ENCODE data around the gene COL5A1.

Gene COL5A1

DNA sequence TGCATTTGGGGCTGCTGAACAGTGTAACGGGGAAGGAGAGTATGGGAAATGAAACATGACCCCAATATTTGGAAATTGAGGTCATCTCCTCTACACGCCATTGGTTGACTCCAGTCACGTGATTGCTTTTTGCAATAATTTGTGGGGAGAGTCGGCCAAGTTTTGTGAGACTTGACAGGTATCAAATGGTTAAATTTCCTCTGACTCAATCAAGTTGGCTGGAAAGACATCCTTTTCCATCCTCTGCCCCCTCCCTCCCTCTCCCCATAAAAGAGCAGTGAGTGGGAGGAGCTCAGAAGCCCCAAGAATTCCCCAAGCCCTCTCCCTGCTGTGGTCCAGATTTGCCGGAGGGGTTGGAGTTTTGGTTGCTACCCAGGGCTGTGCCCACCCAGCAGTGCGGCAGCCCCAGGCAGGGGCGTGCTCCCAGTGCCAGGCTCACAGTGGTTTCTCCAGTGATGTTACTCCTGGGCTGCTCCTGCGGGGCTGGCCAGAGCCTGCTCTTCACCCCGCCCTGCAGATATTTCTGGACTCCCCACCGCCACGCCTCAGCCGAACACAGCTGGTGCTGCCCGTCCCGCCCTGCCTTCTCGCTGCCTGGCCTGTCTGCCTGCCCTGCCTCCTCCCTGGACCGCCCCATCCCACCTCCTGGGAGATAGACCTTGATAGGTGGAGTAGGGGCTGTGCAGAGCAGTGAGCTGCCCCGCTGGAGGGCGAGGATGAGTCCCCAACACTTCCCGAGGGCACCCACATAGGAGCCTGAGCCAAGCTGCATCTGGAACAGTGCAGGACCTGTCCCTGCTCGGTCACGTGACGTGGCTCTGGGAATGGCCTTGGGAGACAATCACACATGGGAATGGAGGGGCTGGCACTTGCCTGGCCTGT lies 3.4 kb downstream of the COL5A1 start:
- Histone ChIP-seq H3K27ac (no peak overlapping the region), H3K27me3 (peaks cover 40% of the 10 kb centered on the region), H3K4me3 (ENCODE audit: low read depth in 1 of 2, low read length in 1 of 2) (no peak overlapping the region), H3K4me1 (ENCODE audit: control insufficient read depth in 1 of 2, insufficient read depth in 1 of 2, low read depth in 1 of 2, low read length in 1 of 2) (no peaks in the 10 kb centered on the region), H3K36me3 (no peaks in the 10 kb centered on the region), H3K9me3 (no peaks in the 10 kb centered on the region)
- TF ChIP-seq, protein P1, sequence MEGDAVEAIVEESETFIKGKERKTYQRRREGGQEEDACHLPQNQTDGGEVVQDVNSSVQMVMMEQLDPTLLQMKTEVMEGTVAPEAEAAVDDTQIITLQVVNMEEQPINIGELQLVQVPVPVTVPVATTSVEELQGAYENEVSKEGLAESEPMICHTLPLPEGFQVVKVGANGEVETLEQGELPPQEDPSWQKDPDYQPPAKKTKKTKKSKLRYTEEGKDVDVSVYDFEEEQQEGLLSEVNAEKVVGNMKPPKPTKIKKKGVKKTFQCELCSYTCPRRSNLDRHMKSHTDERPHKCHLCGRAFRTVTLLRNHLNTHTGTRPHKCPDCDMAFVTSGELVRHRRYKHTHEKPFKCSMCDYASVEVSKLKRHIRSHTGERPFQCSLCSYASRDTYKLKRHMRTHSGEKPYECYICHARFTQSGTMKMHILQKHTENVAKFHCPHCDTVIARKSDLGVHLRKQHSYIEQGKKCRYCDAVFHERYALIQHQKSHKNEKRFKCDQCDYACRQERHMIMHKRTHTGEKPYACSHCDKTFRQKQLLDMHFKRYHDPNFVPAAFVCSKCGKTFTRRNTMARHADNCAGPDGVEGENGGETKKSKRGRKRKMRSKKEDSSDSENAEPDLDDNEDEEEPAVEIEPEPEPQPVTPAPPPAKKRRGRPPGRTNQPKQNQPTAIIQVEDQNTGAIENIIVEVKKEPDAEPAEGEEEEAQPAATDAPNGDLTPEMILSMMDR (IDR thresholded peaks at IDR 0.05), result no peak

DNA sequence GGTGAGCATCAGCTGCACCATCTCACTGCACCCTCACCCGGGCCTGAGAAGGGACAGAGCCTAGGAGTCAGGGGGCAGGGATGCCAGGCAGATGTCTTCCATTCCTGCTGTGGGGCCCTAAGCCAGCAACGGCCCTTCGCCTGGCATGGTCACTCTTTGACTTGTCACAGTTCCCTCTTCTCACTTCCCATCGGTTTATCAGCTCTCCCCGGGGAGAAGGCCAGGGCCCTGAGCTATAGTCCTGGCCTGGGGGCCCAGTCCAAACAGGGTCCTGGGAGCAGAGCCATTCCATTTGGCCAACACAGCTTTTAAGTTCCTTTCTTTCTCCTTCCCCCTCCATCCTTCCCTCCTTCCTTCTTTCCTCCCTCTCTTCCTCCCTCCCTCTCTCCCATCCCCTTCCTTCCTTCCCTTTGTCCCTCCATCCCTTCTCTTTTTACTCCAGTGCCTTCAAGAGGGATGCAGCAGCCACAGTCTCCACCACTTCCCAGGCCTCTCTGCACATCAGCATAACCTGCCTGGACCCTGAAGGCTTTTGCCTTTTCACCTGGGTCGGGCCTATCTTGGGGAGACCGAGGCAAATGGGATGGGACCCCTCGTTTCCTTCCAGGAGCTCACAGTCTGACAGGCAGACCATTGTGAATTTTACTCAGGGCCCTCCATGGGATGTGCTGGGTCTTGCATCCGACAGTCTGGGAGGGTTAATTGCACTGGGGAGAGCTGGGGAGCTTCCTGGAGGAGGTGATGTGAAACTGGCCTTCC lies 4.2 kb downstream of the COL5A1 start:
- H3K27me3 ChIP-seq, result peaks cover 32% of the 10 kb centered on the region
- no peak overlapping the region for H3K27ac ChIP-seq
- TF ChIP-seq, protein P1 (IDR thresholded peaks at IDR 0.05), result no peak
- H3K4me1 ChIP-seq (ENCODE audit: control insufficient read depth in 1 of 2, insufficient read depth in 1 of 2, low read depth in 1 of 2, low read length in 1 of 2), result no peaks in the 10 kb centered on the region
- H3K9me3 ChIP-seq, result no peaks in the 10 kb centered on the region
- no peak overlapping the region for H3K4me3 ChIP-seq (ENCODE audit: low read depth in 1 of 2, low read length in 1 of 2)
- H3K36me3 ChIP-seq, result no peaks in the 10 kb centered on the region

DNA sequence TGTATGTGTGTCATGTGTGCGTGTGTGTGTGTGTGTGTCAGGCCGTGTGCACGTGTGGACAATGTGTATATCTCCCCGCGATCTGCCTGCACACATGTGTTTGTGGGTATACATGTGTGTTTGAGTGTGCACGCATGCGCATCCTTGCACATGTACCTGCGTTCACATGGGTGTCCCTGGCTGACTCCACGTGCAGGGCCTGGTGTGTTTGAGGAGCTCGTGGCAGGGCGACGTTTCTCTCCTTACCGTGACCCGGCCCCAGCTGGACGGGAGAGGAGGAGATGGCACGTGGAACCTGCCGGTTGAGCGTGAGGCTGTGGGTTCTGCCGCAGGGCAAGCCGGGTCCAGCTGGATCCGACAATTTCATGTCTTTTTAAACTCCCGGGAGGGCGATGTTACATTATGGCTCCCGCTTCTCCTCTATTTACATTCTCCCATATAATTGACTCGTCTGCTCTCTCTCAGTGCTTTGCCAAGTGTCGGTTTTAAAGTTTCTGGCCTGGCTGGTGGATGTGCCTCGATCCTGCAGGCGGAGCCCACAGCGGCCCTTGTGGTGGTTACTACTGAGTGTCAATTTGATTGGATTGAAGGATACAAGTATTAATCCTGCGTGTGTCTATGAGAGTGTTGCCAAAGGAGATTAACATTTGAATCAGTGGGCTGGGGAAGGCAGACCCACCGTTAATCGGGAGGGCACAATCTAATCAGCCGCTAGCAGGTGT lies 5.9 kb downstream of the COL5A1 start:
- TF ChIP-seq, protein P1 (IDR thresholded peaks at IDR 0.05), result no peak
- Histone ChIP-seq H3K4me3 (ENCODE audit: low read depth in 1 of 2, low read length in 1 of 2) (no peak overlapping the region), H3K27ac (no peak overlapping the region), H3K4me1 (ENCODE audit: control insufficient read depth in 1 of 2, insufficient read depth in 1 of 2, low read depth in 1 of 2, low read length in 1 of 2) (no peaks in the 10 kb centered on the region), H3K9me3 (no peaks in the 10 kb centered on the region), H3K27me3 (peaks cover 15% of the 10 kb centered on the region), H3K36me3 (no peaks in the 10 kb centered on the region)

DNA sequence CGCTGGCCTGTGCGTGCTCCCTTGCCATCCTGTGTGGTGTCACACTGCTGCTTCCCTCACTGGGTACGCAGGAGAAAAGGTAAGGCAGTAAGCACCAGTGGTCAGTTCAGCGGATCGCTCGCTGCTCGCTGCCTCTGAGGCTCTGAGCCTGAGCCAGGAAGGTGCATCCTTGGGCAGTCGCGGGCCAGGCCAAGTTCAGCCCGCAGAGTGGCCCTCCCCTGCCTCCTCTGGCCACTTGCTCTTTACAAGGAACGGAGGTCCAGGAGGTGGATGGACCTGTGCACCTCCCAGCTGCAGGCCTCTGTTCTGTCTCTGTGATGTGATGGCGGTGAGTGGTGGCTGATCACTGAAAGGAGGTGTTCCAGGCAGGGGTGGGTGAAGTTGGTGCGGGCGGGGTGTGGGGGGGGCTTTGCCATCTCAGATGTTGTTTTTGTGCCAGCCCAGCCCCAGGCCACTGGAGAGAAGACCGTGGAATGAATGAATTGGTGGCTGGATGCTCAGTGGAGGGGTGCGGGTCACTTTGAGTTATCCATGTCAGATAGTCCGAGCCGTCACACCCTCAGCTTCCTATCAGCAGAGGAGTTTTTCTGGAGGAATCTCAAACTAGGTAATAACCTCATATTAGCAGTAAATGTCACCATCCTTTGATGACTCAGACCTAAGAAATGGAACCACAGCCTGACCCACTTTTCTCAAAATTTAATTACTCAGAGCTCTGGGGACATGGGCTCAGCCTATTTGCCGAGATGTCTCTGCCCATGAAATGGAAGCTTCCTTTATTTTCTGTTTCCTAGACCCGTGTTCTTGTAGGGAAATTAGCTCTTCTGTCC lies 7.3 kb downstream of the COL5A1 start:
- Histone ChIP-seq H3K36me3 (no peaks in the 10 kb centered on the region), H3K4me3 (ENCODE audit: low read depth in 1 of 2, low read length in 1 of 2) (no peak overlapping the region), H3K9me3 (no peaks in the 10 kb centered on the region), H3K27me3 (peaks cover under 1% of the 10 kb centered on the region), H3K4me1 (ENCODE audit: control insufficient read depth in 1 of 2, insufficient read depth in 1 of 2, low read depth in 1 of 2, low read length in 1 of 2) (no peaks in the 10 kb centered on the region), H3K27ac (no peak overlapping the region)
- TF ChIP-seq, protein P1 (IDR thresholded peaks at IDR 0.05), result no peak

Data from neutrophil (primary cell).